GM19463 (cell line): ENCODE data around the gene STX5.
"Not testable (repeated sequence)": the region's sequence is repeated elsewhere in the genome, so short reads cannot be mapped to it uniquely, and the experiment has no call there.

ENCODE experiments used
- ATAC-seq: cut with Tn5 transposase; IDR thresholded peaks from one replicate; pipeline ENCODE4 v1.9.1; 2021; ENCODE audit warnings: mild to moderate bottlenecking, moderate library complexity; ENCODE audit not compliant: unreplicated experiment

STX5 gene

DNA sequence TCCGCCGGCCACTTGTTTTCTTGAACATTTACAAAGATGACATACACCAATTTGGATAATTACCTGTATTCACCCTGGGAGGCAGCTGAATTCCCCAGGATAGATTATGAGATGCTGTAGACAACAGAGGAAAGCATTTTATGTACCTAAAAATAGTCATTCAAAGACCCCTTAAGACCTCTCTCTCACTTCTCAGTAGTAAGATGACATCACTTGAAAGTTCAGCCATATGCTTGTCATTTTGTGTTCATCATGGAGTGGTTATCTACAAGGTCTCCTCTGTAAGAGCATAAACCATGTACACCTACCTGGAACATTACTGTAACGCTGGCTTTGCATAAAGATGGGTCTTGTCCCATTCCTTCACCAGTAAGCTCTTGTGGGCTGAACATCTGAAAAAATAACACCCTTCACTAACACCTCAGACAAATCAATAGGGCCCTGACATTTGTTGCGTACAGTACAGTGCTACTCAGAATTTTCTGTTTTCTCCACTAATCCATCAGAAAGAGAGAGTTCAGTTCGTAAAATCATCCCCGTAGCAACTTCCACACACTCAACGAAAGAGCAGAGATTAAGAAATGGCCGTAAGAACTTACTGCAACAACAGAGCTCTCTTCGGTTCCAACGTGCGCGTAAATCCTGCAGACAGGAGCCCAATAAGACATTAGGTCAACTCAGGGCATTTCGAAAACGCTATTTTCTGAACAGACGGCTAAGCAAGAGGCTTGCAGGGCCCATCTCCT is 23.1 kb upstream of the STX5 start:
- ATAC-seq, result no peak

DNA sequence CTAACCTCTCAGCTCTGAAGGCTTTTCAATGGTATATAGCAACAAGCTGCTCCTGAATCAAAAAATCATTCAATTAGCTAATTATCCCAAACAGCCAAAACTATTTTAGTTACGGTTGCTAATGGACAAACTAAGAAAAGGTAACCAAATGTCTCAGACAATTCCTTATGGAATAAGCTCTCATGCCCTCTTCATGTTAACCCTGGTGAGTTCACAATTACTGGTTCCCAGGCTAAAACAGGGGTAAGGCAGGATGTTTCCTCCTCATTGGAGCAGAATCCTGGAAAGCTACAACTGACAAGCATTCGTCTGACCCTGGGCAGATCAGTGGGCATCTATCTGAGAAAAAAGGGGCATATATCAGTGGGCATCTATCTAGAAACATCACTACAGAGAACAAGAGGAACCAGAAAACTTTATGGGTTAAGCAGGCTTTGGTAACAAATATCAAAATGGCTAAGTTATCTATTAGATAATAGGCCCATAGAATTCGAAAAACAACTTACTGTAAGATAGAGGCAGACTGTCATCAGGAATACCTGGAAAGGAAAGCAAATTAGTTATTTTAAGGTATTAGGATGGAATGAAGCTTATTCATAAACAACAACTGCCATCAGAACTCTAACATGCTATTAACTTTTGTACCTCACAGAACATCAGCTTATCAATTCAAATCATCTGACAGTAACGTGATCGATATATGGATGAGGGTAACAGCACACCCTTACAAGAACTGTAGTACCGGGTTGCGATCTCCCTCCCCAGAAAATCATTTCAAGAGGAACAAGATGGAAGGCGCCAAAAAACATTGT is 22.4 kb upstream of the STX5 start:
- ATAC-seq, result no peak

DNA sequence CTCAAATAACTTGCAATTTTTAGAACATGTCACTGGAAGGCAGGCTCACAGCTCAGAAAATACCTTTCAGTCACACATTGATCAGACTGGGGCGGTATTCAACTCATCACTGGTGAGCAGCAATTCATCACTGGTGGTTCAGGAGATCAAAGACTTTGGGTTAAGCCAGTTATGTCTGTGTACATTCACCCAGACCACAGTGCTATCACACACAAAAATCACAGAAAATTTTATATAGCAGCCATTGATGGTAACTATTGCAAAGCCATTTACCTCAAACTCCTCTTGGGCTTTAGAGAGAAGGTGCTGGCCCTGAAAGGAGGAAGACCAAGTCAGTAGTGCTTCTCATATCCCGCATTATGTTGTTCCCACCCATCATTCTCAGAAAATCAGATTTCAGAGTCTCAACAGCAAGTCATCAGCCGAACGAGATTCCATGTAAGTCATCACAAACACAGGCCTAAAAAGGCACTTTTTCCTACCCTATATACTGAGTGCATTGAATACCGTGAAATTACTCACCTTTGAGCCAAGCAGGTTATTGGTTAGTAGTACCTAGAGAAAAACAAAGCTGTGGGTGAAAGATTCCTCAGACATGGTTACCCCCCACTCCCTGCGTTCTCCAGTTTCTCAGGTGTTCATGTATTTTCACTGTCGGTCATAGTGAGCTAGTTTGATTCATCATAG is 21.6 kb upstream of the STX5 start:
- no peak for ATAC-seq

DNA sequence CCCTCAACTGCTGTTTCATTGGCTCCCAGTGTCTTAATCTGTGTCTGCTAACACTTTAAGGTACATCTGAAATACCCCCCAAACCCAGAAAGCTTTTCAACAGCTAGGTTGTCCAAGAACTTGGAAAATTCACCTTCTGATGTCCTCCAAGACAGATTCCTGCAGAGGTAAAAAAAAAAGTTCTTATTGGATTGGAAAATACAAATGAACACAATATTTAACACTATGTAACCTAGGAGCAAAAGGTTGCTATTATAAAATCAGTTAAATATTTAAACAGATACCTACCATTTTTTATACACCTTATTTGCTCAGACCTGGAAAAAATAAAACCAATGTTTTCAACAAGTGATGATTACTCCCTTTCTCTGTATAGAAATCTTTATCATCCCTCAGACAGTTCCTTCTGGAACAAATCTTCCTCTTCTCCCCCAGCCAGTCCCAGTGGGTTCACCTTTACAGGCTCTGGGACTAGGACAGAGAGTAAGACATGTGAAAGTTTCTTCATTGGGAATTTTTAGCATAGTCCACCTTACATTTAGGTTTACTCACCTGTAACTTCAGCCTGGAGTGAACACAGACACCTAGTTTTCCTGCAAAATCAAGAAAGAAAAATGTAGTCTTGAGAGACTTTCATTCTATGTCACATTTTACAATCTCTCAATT is 20.8 kb upstream of the STX5 start:
- ATAC-seq, result no peak

DNA sequence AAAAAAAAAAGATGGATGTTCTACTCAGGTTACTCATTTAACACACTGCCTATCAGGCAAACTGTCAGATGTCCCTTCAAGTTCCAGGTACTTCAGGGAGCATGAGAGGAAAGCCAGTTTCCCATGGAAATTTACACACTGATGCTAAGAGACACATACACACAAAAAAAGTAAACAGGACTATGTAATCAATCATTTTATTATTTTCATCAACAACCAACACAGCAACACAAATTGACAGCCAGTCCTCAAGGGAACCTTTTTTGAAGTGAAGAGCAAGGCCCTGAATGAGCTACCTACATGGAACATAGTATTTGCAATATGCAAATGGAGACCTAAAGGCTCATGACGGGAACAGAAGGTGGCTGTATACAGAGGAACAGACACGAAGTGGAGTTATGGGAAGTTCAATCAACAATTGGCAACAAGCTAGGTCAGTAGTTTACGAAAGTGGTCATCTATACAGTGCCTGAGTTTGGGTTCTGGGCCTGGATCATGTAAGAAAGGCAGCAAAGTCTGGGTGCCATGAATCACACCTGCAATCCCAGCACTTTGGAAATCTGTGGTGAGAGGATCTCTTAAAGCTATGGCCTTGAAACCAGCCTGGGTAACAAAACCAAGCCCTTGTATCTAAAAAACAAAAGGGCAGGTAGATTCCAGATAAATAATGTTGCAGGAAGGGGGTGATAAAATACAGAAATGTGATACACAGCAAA is 20.1 kb upstream of the STX5 start:
- ATAC-seq, result no peak

DNA sequence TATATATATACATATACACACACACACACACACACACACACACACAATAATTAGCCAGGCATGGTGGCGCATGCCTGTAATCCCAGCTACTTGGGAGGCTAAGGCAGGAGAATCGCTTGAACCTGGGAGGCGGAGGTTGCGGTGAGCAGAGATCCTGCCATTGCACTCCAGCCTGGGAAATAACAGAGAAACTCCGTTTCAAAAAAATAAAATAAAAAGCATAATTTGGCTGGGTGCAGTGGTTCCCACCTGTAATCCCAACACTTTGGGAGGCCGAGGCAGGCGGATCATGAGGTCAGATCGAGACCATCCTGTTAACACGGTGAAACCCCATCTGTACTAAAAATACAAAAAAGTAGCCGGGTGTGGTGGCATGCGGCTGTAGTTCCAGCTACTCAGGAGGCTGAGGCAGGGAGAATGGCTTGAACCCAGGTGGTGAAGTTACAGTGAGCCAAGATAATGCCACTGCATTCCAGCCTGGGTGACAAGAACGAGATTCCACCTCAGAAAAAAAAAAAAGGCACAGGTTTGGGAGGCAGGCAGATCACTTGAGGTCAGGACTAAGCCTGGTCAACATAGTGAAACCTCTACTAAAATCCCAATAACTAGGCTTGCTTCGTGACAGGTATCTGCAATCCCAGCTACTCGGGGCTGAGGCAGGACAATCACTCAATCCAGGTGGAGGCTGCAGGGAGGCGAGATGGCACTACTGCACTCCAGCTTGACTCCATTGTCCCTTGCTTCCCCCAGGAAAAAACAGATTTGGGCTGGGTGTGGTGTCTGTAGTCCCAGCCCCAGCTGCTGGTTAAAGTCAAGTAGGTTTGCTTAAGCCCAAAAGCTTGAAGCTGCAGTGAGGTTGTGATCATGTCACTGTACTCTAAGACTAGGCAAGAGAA is 19.3 kb upstream of the STX5 start:
- ATAC-seq, result no peak

DNA sequence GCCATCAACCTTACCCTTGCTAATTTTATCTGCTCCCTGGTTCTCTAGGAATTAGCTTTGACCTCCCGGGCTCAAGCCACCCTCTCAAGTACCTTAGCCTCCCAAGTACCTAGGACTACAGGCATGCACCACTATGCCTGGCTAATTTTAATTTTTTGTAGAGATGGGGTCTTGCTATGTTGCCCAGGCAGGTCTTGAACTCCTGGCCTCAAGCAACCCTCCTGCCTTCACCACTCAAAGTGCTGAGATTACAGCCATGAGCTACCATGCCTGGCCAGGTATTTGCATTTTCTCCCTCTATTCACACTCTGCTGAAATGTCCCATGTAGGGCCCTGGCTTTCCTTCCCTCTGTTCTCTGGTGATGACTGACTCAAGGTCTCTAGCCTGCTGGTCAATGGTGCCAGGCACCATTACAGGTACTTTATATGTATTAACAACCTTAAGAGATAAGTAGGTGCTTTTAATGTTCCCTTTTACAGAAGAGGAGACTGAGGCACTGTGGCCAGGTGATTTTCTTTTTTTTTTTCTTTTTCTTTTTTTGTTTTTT is 16.0 kb upstream of the STX5 start:
- ATAC-seq, result no peak

DNA sequence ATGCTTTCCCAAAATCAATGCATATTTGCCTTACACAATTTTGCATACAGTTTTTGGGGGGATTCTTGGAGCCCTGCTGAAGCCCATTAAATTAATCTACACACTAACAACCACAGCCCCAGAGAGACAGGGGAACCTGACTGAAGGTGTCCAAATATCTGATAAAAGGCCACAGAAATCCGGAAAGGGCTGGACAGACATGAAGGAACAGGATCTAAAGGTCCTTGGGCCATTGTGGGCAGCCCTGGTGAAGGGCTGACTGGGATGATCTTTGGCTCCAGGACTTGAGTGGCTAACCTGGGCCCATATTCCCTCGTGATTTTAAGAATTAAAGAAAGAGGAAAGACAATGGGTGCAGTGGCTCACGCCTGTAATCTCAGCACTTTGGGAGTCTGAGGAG is 14.3 kb upstream of the STX5 start:
- no peak for ATAC-seq

DNA sequence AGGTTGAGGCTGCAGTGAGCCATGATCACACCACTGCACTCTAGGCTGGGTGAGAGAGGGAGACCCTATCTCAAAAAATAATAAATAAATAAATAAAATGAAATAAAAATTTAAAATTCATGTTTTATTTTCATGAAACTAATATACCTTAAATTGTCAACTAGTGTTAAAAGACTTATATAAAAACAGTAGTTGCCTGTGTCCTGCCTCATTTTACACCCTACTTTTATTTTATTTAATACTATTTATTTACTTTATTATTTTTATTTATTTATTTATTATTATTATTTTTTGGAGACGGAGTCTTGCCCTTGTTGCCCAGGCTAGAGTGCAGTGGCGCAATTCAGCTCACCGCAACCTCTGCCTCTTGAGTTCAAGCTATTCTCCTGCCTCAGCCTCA is 12.3 kb upstream of the STX5 start:
- ATAC-seq, result no peak

DNA sequence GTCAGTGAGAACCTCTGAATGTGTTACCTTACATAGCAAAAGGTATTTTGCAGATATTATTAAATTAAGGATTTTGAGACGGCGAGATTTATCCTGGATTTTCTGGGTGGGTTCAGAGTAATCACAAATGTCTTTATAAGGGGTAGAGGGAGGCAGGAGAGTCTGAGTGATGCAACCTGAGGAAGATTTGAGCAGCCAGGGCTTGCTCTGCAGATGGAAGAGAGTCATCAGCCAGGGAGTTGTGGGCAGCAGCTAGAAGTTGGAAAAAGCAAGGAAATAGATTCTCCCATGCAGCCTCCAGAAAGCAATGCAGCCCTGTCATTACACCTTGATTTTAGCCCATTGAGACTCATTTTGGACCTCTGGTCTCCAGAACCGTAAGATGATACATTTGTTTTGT is 11.6 kb upstream of the STX5 start:
- no peak for ATAC-seq

DNA sequence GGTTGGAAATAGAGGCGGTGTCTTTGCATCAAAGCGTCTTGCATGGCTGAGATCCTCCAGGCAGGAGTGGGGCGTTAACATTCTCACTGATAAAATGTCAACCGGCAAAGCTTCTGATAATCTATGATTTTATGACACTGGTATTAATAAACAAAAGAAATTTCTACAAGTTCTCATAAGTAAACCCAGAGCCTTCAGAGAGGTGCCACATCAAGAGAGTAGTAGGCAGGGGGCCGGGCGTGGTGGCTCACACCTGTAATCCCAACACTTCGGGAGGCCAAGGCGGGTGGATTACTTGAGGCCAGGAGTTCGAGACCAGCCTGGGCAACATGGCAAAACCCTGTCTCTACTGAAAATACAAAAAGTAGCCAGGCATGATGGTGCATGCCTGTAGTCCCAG is 11.0 kb upstream of the STX5 start:
- not testable (repeated sequence) for ATAC-seq

DNA sequence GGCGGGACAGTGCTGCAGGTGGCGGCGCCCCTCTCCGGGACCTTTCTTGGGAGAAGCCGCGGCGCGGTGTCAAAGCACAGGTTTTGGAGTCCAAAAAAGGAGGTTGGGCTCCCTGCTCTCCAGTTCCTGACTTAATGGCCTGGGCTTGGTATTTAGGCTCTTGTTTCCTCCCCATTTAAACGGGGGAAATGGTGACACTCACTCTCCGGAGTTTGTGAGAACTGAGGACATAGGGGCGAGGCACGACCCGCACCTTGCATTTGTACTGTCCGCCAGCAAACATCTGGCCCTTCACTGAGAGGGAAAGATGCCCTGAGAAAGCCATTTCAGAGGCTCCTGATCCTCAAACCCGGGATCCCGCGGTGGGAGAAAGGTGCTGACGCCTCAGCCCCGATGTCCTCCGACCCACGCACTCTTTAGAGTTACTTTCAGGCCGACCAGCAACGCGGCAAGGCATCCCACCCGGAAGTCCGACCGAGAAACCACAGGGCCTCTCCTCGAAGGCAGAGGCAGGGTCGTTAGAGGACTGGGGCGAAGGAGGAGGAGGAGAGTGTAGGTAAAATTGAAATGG is 10.4 kb upstream of the STX5 start:
- ATAC-seq, result no peak

DNA sequence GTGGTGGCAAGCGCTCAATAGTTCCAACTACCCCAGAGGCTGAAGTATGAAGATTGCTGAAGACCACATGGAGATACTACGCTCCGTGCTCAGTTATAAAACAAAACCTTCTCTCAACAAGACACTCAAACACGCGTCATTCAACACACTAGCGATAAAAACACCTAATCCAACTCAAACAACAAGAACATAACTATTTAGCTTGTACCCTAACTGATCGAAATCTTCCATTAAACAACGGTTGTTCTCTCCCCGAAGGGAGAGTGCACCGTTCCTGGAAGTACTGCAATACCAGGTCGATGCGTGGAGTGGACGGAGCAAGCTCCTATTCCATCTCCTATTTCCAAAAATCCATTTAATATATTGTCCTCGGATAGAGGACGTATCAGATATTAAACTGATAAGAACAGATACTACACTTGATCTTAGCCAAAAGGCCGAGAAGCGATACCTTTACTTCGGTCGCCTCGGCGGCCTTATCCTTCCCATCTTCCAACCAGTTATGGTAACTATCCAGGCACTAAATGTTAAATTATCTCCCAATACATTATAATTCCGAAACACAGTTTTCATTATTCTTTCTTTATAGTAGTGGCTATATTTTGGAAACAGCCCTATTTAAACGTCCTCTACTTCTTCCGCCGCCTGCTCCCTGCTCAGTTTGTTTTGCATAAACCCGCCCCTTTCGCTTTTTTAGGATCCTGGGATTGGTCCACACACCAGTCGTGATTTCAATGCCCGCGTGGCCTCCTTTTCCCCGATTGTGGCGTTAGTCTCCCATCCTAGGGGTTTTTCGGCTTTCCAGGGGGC is 9.7 kb upstream of the STX5 start:
- peak; percentile 51 for ATAC-seq

DNA sequence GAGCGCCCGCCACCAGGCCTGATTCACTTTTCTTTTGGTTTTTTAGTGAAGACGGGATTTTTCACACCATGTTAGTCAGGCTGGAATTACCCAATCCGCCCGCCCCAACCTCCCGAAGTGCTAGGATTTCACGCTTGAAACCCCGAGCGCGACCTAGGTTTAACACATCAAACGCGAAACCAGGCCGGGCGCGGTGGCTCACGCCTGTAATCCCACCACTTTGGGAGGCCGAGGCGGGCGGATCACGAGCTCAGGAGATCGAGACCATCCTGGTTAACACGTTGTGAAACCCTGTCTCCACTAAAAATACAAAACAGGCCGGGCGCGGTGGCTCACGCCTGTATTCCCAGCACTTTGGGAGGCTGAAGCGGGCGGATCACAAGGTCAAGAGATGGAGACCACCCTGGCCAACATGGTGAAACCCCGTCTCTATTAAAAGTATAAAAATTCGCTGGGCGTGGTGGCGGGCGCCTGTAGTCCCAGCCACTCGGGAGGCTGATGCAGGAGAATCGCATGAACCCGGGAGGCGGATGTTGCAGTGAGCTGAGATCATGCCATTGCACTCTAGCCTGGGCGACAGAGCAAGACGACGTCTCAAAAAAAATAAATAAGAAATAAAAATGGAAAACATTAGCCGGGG is 9.0 kb upstream of the STX5 start:
- not testable (repeated sequence) for ATAC-seq

DNA sequence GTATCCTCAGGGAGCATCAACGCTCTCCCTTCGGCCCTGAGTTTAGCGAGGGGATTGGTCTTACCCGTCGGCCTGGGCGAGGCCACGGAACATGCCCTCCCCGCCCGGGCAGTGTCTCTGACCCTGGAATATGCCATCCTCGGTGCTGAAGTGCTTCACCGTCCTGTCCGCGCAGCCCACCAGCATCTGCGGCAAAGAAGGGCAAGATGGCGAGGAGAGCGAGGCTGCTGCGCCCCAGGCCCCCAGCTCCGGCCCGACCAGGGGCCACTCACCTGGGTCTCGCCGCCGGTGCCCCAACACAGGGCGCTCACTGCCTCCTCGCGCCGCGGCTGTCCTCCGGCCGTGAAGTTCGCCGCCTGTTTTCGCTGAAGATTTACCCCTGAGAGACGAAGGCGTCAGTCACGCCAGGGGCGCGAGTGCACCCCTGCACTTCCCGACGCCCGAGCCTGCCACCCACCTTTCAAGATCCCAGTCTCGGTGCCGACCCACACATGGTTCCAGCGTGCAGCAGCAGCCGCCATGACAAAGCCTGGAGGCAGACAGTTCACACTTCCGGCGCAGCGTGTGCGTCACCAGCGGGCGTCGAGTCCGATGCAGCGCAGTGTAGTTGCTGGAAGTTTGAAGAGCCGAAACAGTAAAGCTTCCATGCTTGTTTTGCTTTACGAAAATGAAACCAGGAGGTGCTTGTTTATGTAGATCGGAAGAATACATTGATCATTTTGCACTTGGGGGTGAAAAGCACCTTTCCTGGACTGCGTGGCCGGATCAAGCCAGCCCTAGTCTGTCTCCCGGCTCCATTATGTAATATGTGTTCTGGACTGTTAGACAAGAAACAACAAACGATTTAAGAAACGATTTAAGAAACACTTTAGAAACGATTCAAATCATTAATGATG is 7.4 kb upstream of the STX5 start, which contains the start of gene WDR74:
TSS of gene WDR74 (minus strand) at position 541 of the 896 bp plus-strand sequence. CDS start at position 521, 20 bp downstream.
- ATAC-seq, result peak; percentile 49

DNA sequence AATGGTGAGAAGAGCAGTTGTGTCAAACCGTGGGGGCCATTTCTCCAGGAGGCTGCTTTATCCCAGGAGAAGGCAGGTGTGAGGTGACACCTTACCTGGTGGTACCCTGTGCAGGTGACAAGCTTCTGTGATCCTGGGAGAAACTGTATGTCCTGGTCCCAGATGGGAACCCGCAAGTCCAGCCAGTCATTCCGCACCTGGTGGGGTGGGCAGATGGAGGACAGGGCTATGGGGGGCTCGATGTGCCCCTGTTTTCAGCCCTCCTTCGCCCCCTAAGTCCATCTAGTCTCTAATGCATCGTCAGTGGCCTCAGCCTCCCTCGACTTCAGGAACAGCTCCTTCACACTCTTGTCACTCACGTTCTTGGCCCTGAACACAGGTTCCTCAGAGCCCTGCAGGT is 3.5 kb upstream of the STX5 start:
- ATAC-seq, result no peak
